ENCODE results near the gene CFAP410. TPM values are rescaled to one million over a fixed set of nuclear protein-coding genes. Genes with fewer than 3 reads are reported as not detected.

The CFAP410 gene
- total and polyA plus RNA-seq, 2 of the 13 experiments (the other 11 are each of a cell fraction or from before 2014, with no cell fraction given) = 8.0 to 20.1 TPM

GRCh38 chr21:44370027-44370735, 31.0 kb upstream of the CFAP410 start (continued):
- no peak for TF ChIP-seq SMAD3 (CRISPR knock-in tag; IDR thresholded peaks at IDR 0.05)
- no peak for TF ChIP-seq AFF4 (CRISPR knock-in tag; IDR thresholded peaks at IDR 0.05)
- TF ChIP-seq ZNF180 (CRISPR knock-in tag; IDR thresholded peaks at IDR 0.05; ENCODE audit: borderline replicate concordance, low read depth) = no peak
- no peak for TF ChIP-seq ZNF138 (CRISPR knock-in tag; IDR thresholded peaks at IDR 0.05; ENCODE audit: low read depth)
- no peak for TF ChIP-seq GMEB1 (CRISPR knock-in tag; IDR thresholded peaks at IDR 0.05; ENCODE audit: borderline replicate concordance)
- peak in 1 of 2 experiments; percentile 19; a peak in 1 of 4 replicates for TF ChIP-seq EP300 (IDR thresholded peaks at IDR 0.05; ENCODE audit: low read depth in 2 of 2, low read length in 2 of 2)
- no peak; the same call in 1 of the 2 replicates for TF ChIP-seq EP300 (CRISPR knock-in tag; IDR thresholded peaks at IDR 0.05; ENCODE audit: borderline replicate concordance)
- TF ChIP-seq ZHX2 (IDR thresholded peaks at IDR 0.05; ENCODE audit: low read depth) = no peak
- TF ChIP-seq ZHX2 (CRISPR knock-in tag; IDR thresholded peaks at IDR 0.05; ENCODE audit: borderline replicate concordance) = no peak
- TF ChIP-seq PCBP1 (IDR thresholded peaks at IDR 0.05; ENCODE audit: borderline replicate concordance, low read depth, low read length) = no peak
- TF ChIP-seq ERF (CRISPR knock-in tag; IDR thresholded peaks at IDR 0.05) = peak; percentile 43; the same call in 1 of the 2 replicates
- no peak for TF ChIP-seq NR1H2 (CRISPR knock-in tag; IDR thresholded peaks at IDR 0.05; ENCODE audit: borderline replicate concordance, low read depth)
- TF ChIP-seq ZBTB33 (CRISPR knock-in tag; IDR thresholded peaks at IDR 0.05) = no peak
- no peak for TF ChIP-seq NFKBIZ (CRISPR knock-in tag; IDR thresholded peaks at IDR 0.05)
